H9 (cell line): ENCODE results near the gene OR5B12. TPM values are rescaled to one million over a fixed set of nuclear protein-coding genes. Genes with fewer than 3 reads are reported as not detected.

ENCODE experiments used
- DNase-seq: peaks from one replicate; pipeline ENCODE4 v3.0.0-alpha.2; 2017
- H2AFZ ChIP-seq: one replicate; pipeline ENCODE4 v1.6.1; 2013; ENCODE audit warnings: mild to moderate bottlenecking, low read length, control low read depth, moderate library complexity
- H2AK5ac ChIP-seq: 2 replicates; pipeline ENCODE4 v1.6.1; 2013; ENCODE audit warnings: low read length, control low read depth, mixed read lengths; ENCODE audit not compliant: insufficient read length
- H2BK120ac ChIP-seq: one replicate; pipeline ENCODE4 v1.6.1; 2013; ENCODE audit warnings: low read depth, mild to moderate bottlenecking, low read length, control low read depth, inconsistent platforms; ENCODE audit not compliant: poor library complexity, severe bottlenecking
- H2BK12ac ChIP-seq: 2 replicates; pipeline ENCODE4 v1.6.1; 2013; ENCODE audit warnings: low read length, control low read depth, mixed read lengths, low read depth; ENCODE audit not compliant: insufficient read length
- H2BK15ac ChIP-seq: 2 replicates; pipeline ENCODE4 v1.6.1; 2013; ENCODE audit warnings: low read depth, low read length, control low read depth
- H2BK20ac ChIP-seq: one replicate; pipeline ENCODE4 v1.6.1; 2013; ENCODE audit warnings: low read depth, mild to moderate bottlenecking, low read length, control low read depth, inconsistent platforms; ENCODE audit not compliant: poor library complexity, severe bottlenecking
- H2BK5ac ChIP-seq: 2 replicates; pipeline ENCODE4 v1.6.1; 2013; ENCODE audit warnings: low read length, control low read depth, mixed read lengths; ENCODE audit not compliant: insufficient read length
- H3K14ac ChIP-seq: 2 replicates; pipeline ENCODE4 v1.6.1; 2013; ENCODE audit warnings: low read length, control low read depth; ENCODE audit not compliant: insufficient read depth
- H3K18ac ChIP-seq: 2 replicates; pipeline ENCODE4 v1.6.1; 2013; ENCODE audit warnings: low read depth, mild to moderate bottlenecking, mixed read lengths, low read length, control low read depth; ENCODE audit not compliant: insufficient read length
- H3K23ac ChIP-seq: 2 replicates; pipeline ENCODE4 v1.6.1; 2013; ENCODE audit warnings: low read length, control low read depth, mixed read lengths, low read depth; ENCODE audit not compliant: insufficient read length
- H3K23me2 ChIP-seq: 2 replicates; pipeline ENCODE4 v1.6.1; 2013; ENCODE audit warnings: low read depth, mild to moderate bottlenecking, mixed read lengths, low read length, control low read depth; ENCODE audit not compliant: insufficient read length, poor library complexity, severe bottlenecking
- H3K27ac ChIP-seq: 2 replicates; pipeline ENCODE4 v1.5.1; 2013; ENCODE audit warnings: low read length, control low read depth, mixed read lengths, low read depth; ENCODE audit not compliant: insufficient read length
- H3K27me3 ChIP-seq: 2 replicates; pipeline ENCODE4 v1.6.1; 2013; ENCODE audit warnings: low read length, control low read depth, inconsistent platforms; ENCODE audit not compliant: insufficient read depth
- H3K4ac ChIP-seq: 2 replicates; pipeline ENCODE4 v1.6.1; 2013; ENCODE audit warnings: low read depth, mild to moderate bottlenecking, control low read depth, inconsistent platforms, low read length, moderate library complexity
- H3K4me1 ChIP-seq: 2 replicates; pipeline ENCODE4 v1.6.1; 2013; ENCODE audit warnings: low read length, control low read depth, inconsistent platforms; ENCODE audit not compliant: insufficient read depth
- H3K4me2 ChIP-seq: 2 replicates; pipeline ENCODE4 v1.6.1; 2013; ENCODE audit warnings: low read length, control low read depth, mixed read lengths; ENCODE audit not compliant: insufficient read length, insufficient read depth
- H3K56ac ChIP-seq: 2 replicates; pipeline ENCODE4 v1.6.1; 2013; ENCODE audit warnings: low read depth, mild to moderate bottlenecking, mixed read lengths, low read length, control low read depth; ENCODE audit not compliant: insufficient read length
- H3K79me1 ChIP-seq: 2 replicates; pipeline ENCODE4 v1.6.1; 2013; ENCODE audit warnings: low read depth, mild to moderate bottlenecking, moderate library complexity, low read length, control low read depth, inconsistent platforms; ENCODE audit not compliant: insufficient read depth, poor library complexity, severe bottlenecking
- H3K79me2 ChIP-seq: 2 replicates; pipeline ENCODE4 v1.6.1; 2013; ENCODE audit warnings: low read length, control low read depth, inconsistent platforms; ENCODE audit not compliant: insufficient read depth
- H3K9ac ChIP-seq: 2 replicates; pipeline ENCODE4 v1.6.1; 2013; ENCODE audit warnings: low read length, control low read depth, mixed read lengths; ENCODE audit not compliant: insufficient read length; ENCODE audit errors: extremely low read depth
- H3K9me3 ChIP-seq: one replicate; pipeline ENCODE4 v1.6.1; 2013; ENCODE audit warnings: low read depth, low read length, inconsistent platforms; ENCODE audit not compliant: control insufficient read depth
- H3T11ph ChIP-seq: one replicate; pipeline ENCODE4 v1.6.1; 2013; ENCODE audit warnings: mild to moderate bottlenecking, low read length, control low read depth, inconsistent platforms
- H4K20me1 ChIP-seq: one replicate; pipeline ENCODE4 v1.6.1; 2013; ENCODE audit not compliant: control insufficient read depth, insufficient read length, insufficient read depth
- H4K5ac ChIP-seq: 2 replicates; pipeline ENCODE4 v1.6.1; 2013; ENCODE audit warnings: low read depth, mild to moderate bottlenecking, mixed read lengths, low read length, control low read depth; ENCODE audit not compliant: insufficient read length
- H4K8ac ChIP-seq: replicated peaks from 2 replicates; pipeline ENCODE4 v1.6.1; 2013; ENCODE audit warnings: low read length, control low read depth, mixed read lengths, low read depth; ENCODE audit not compliant: insufficient read length
- H4K91ac ChIP-seq: 2 replicates; pipeline ENCODE4 v1.6.1; 2013; ENCODE audit warnings: low read depth, mild to moderate bottlenecking, moderate library complexity, mixed read lengths, low read length, control low read depth; ENCODE audit not compliant: insufficient read length
- H3K27ac Mint-ChIP-seq, 3 experiments: 2 replicates in 2 of 3; 3 replicates in 1 of 3; pipeline ENCODE4 v1.8.0; 2020 to 2021; ENCODE audit warnings: mixed read lengths in 3 of 3, mild to moderate bottlenecking in 1 of 3, moderate library complexity in 1 of 3
- H3K27me3 Mint-ChIP-seq: 2 replicates; pipeline ENCODE4 v1.8.0; 2021; ENCODE audit warnings: low read depth, mild to moderate bottlenecking, moderate library complexity, mixed read lengths
- H3K36me3 Mint-ChIP-seq, 3 experiments: 2 replicates in 2 of 3; 3 replicates in 1 of 3; pipeline ENCODE4 v1.8.0; 2020 to 2021; ENCODE audit warnings: low read depth in 3 of 3, mixed read lengths in 3 of 3; ENCODE audit not compliant: insufficient read depth in 1 of 3
- H3K4me1 Mint-ChIP-seq, 2 experiments: 2 replicates each; pipeline ENCODE4 v1.8.0; 2020; ENCODE audit warnings: mixed read lengths in 2 of 2
- H3K4me3 Mint-ChIP-seq, 2 experiments: 2 replicates in 1 of 2; 3 replicates in 1 of 2; pipeline ENCODE4 v1.8.0; 2020 to 2021; ENCODE audit warnings: mild to moderate bottlenecking in 2 of 2, mixed read lengths in 2 of 2, moderate library complexity in 1 of 2
- H3K9me3 Mint-ChIP-seq, 2 experiments: 2 replicates in 1 of 2; 3 replicates in 1 of 2; pipeline ENCODE4 v1.8.0; 2020; ENCODE audit warnings: mild to moderate bottlenecking in 2 of 2, mixed read lengths in 2 of 2, moderate library complexity in 1 of 2
- WGBS: extraction: QIAGEN DNeasy Blood & Tissue Kit; methylation state at CpG from one replicate; pipeline ENCODE4 v1.1.7; 2013; ENCODE audit warnings: missing lambda C conversion rate, low lambda C conversion rate, mixed read lengths; ENCODE audit not compliant: insufficient read length; ENCODE audit errors: extremely low coverage; 5-methylcytosine and 5-hydroxymethylcytosine counted together
- total RNA-seq: library from RNA; stranded (reverse); gene quantifications from 2 replicates; pipeline ENCODE4 v1.2.1, GENCODE V29; 2021
- TF ChIP-seq, protein P1 (sequence below): fragments of 200-600 bp; sonication (generic); conservative IDR thresholded peaks from 3 replicates; pipeline ENCODE4 v1.8.0; 2021; ENCODE audit warnings: antibody characterized with exemption, mild to moderate bottlenecking

The OR5B12 gene
- total RNA-seq, 1 experiment from 2014 or later, result not detected

DNA sequence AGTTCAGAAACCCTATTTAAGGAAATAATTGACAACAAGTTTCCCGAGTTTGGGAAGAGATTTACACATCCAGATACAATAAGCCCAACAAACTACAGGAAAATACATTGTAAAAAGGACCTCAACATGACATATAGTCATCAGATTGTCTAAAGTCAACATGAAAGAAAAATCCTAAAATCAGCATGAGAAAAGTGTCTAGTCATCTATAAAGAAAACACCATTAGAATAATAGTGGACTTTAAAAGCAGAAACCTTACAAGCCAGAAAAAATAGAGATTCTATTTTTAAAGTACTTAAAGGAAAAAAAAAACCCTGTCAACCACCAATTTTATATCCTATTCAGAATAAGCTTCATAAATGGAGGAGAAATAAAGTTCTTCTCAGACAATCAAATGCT, 12.8 kb downstream of the OR5B12 start:
- H3K4me1 Mint-ChIP-seq, result peaks cover 2 to 9% of the 10 kb centered on the region in 2 experiments
- H3K9me3 Mint-ChIP-seq, result peaks cover 2 to 6% of the 10 kb centered on the region in 2 experiments; a peak in 1 of 5 replicates
- WGBS, result no CpG with 5 or more reads among the region's 1 CpG

More for the DNA sequence above, 12.8 kb downstream of the OR5B12 start:
- H2BK120ac ChIP-seq, result no peak overlapping the region
- no peak overlapping the region for H2BK12ac ChIP-seq
- no peak overlapping the region for H2BK20ac ChIP-seq
- H3K4ac ChIP-seq, result no peak overlapping the region
- no peak for DNase-seq
- H4K5ac ChIP-seq, result no peak overlapping the region
- no peaks in the 10 kb centered on the region for H3K79me1 ChIP-seq
- H4K20me1 ChIP-seq, result no peaks in the 10 kb centered on the region
- H3K23me2 ChIP-seq, result no peaks in the 10 kb centered on the region
- H2AK5ac ChIP-seq, result no peak overlapping the region
- H3K4me3 Mint-ChIP-seq, result no peak overlapping the region
- H3K14ac ChIP-seq, result no peak overlapping the region
- no peaks in the 10 kb centered on the region for H3K4me1 ChIP-seq
- H3K9ac ChIP-seq, result no peak overlapping the region
- H3K23ac ChIP-seq, result no peak overlapping the region
- H4K8ac ChIP-seq, result no peak overlapping the region
- no peak overlapping the region for H3K4me2 ChIP-seq
- H3T11ph ChIP-seq, result no peak overlapping the region
- H3K27ac Mint-ChIP-seq, result no peak overlapping the region
- no peak overlapping the region for H2BK15ac ChIP-seq
- peaks cover 0 to 3% (median 0%) of the 10 kb centered on the region in 3 experiments; a peak in 1 of 7 replicates for H3K36me3 Mint-ChIP-seq
- no peaks in the 10 kb centered on the region for H3K79me2 ChIP-seq
- H2AFZ ChIP-seq, result no peak overlapping the region
- no peak overlapping the region for H3K56ac ChIP-seq
- TF ChIP-seq, protein P1, sequence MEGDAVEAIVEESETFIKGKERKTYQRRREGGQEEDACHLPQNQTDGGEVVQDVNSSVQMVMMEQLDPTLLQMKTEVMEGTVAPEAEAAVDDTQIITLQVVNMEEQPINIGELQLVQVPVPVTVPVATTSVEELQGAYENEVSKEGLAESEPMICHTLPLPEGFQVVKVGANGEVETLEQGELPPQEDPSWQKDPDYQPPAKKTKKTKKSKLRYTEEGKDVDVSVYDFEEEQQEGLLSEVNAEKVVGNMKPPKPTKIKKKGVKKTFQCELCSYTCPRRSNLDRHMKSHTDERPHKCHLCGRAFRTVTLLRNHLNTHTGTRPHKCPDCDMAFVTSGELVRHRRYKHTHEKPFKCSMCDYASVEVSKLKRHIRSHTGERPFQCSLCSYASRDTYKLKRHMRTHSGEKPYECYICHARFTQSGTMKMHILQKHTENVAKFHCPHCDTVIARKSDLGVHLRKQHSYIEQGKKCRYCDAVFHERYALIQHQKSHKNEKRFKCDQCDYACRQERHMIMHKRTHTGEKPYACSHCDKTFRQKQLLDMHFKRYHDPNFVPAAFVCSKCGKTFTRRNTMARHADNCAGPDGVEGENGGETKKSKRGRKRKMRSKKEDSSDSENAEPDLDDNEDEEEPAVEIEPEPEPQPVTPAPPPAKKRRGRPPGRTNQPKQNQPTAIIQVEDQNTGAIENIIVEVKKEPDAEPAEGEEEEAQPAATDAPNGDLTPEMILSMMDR, result no peak
- H3K9me3 ChIP-seq, result no peaks in the 10 kb centered on the region
- peaks cover 1% of the 10 kb centered on the region; the same call in 1 of the 2 replicates for H3K27me3 Mint-ChIP-seq
- no peak overlapping the region for H4K91ac ChIP-seq
- no peak overlapping the region for H3K18ac ChIP-seq
- H3K27me3 ChIP-seq, result no peaks in the 10 kb centered on the region
- no peak overlapping the region for H3K27ac ChIP-seq
- H2BK5ac ChIP-seq, result no peak overlapping the region
